ENCODE data around the gene PAX8. TPM values are rescaled to one million over a fixed set of nuclear protein-coding genes. Genes with fewer than 3 reads are reported as not detected.
"Not testable (repeated sequence)": the region's sequence is repeated elsewhere in the genome, so short reads cannot be mapped to it uniquely, and the experiment has no call there.

The PAX8 gene
- total RNA-seq, 1 donor, result 2.9 TPM

DNA sequence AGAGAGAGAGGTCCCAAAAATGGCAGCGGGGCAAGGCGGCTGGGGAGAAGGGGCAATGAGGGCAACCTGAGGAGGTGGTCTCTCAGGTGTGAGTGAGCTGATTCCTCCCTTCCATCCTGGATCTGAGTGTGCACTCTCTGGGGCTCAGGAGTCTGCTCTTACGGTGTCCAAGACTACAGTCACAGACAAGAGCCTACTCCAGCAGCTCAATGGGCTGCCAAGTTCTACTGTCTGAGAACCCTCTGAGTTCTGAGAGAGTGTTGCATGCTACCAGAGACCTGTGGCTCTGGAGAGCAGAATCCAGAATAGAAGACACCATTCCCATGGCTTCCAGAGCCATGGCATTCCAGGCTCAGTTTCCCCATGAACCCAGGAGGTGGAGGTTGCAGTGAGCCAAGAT is 7.1 kb upstream of the PAX8 start:
- no peak overlapping the region for H3K4me3 ChIP-seq (ENCODE audit: insufficient read depth, low read length)
- no peaks in the 10 kb centered on the region for H3K36me3 ChIP-seq (ENCODE audit: insufficient read depth, low read length)
- TF ChIP-seq, protein P1, sequence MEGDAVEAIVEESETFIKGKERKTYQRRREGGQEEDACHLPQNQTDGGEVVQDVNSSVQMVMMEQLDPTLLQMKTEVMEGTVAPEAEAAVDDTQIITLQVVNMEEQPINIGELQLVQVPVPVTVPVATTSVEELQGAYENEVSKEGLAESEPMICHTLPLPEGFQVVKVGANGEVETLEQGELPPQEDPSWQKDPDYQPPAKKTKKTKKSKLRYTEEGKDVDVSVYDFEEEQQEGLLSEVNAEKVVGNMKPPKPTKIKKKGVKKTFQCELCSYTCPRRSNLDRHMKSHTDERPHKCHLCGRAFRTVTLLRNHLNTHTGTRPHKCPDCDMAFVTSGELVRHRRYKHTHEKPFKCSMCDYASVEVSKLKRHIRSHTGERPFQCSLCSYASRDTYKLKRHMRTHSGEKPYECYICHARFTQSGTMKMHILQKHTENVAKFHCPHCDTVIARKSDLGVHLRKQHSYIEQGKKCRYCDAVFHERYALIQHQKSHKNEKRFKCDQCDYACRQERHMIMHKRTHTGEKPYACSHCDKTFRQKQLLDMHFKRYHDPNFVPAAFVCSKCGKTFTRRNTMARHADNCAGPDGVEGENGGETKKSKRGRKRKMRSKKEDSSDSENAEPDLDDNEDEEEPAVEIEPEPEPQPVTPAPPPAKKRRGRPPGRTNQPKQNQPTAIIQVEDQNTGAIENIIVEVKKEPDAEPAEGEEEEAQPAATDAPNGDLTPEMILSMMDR (IDR thresholded peaks at IDR 0.05; ENCODE audit: extremely low read depth, low read depth, low read length), result no peak
- DNase-seq (ENCODE audit: insufficient read length, low spot score, missing footprints), result no peak
- no peak overlapping the region for H2AFZ ChIP-seq (ENCODE audit: low read length)
- H4K20me1 ChIP-seq (ENCODE audit: insufficient read depth, low read length), result no peaks in the 10 kb centered on the region
- no peaks in the 10 kb centered on the region for H3K79me2 ChIP-seq (ENCODE audit: insufficient read depth, low read length)
- no peaks in the 10 kb centered on the region for H3K9me3 ChIP-seq (ENCODE audit: low read depth, low read length)
- H3K27me3 ChIP-seq (ENCODE audit: insufficient read depth, low read length), result peaks cover 6% of the 10 kb centered on the region
- H3K27ac ChIP-seq (ENCODE audit: low read depth, low read length), result no peak overlapping the region
- no peak overlapping the region for H3K4me2 ChIP-seq (ENCODE audit: insufficient read depth, low read length)
- H3K4me1 ChIP-seq (ENCODE audit: insufficient read depth, low read length), result peaks cover 40% of the 10 kb centered on the region

DNA sequence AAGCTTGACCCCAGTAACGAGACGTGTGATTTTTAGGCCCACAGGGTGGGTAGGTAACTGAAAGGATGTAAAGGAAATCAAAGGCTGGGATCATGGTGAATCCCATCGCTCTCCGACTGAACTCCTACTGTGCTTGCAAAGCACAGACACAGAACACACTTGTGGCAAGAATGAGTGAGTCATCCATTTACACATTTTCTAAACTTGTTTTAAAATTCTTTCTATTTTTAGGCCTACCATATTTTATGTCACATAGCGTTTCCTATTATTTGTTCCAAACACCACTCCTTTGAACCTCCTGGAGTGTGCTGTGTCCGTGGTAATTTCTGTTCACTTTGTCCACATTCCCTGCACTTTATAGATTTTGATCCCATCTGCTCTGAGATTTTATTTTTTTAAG is 6.3 kb upstream of the PAX8 start:
- H3K4me2 ChIP-seq (ENCODE audit: insufficient read depth, low read length), result peak overlapping the region; percentile 58
- peaks cover 40% of the 10 kb centered on the region for H3K4me1 ChIP-seq (ENCODE audit: insufficient read depth, low read length)
- H3K27me3 ChIP-seq (ENCODE audit: insufficient read depth, low read length); H3K4me3 ChIP-seq (ENCODE audit: insufficient read depth, low read length); H3K36me3 ChIP-seq (ENCODE audit: insufficient read depth, low read length); H3K9me3 ChIP-seq (ENCODE audit: low read depth, low read length); DNase-seq (ENCODE audit: insufficient read length, low spot score, missing footprints); H2AFZ ChIP-seq (ENCODE audit: low read length); H3K79me2 ChIP-seq (ENCODE audit: insufficient read depth, low read length); H4K20me1 ChIP-seq (ENCODE audit: insufficient read depth, low read length): not testable (repeated sequence)
- H3K27ac ChIP-seq (ENCODE audit: low read depth, low read length), result peak overlapping the region; percentile 92

DNA sequence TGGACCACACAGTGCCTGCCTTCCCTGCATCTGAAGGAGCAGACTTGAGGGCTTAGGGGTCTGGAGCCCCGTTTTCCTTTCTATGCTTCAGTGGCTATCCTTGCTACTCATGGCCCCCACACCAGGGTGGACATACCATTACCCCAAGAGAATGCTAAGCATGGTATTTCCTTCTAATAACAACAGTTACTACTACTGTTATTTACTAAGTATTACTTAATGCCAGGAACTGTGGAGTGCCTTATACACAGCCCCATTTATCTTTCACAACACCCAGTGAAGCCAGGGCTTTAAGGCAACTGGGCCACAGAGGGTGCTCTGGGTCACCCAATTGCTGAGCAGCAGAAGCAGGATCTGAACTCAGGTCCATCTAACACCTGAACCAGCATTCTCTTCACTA is 5.8 kb upstream of the PAX8 start:
- TF ChIP-seq, protein P1 (IDR thresholded peaks at IDR 0.05; ENCODE audit: extremely low read depth, low read depth, low read length), result no peak
- Histone ChIP-seq H3K36me3 (ENCODE audit: insufficient read depth, low read length) (no peaks in the 10 kb centered on the region), H3K79me2 (ENCODE audit: insufficient read depth, low read length) (no peaks in the 10 kb centered on the region), H3K27ac (ENCODE audit: low read depth, low read length) (peak overlapping the region; percentile 92), H3K9me3 (ENCODE audit: low read depth, low read length) (no peaks in the 10 kb centered on the region), H3K4me1 (ENCODE audit: insufficient read depth, low read length) (peaks cover 40% of the 10 kb centered on the region), H3K4me3 (ENCODE audit: insufficient read depth, low read length) (no peak overlapping the region), H3K4me2 (ENCODE audit: insufficient read depth, low read length) (peak overlapping the region; percentile 58), H2AFZ (ENCODE audit: low read length) (no peak overlapping the region), H4K20me1 (ENCODE audit: insufficient read depth, low read length) (no peaks in the 10 kb centered on the region), H3K27me3 (ENCODE audit: insufficient read depth, low read length) (no peaks in the 10 kb centered on the region)
- DNase-seq (ENCODE audit: insufficient read length, low spot score, missing footprints), result no peak

DNA sequence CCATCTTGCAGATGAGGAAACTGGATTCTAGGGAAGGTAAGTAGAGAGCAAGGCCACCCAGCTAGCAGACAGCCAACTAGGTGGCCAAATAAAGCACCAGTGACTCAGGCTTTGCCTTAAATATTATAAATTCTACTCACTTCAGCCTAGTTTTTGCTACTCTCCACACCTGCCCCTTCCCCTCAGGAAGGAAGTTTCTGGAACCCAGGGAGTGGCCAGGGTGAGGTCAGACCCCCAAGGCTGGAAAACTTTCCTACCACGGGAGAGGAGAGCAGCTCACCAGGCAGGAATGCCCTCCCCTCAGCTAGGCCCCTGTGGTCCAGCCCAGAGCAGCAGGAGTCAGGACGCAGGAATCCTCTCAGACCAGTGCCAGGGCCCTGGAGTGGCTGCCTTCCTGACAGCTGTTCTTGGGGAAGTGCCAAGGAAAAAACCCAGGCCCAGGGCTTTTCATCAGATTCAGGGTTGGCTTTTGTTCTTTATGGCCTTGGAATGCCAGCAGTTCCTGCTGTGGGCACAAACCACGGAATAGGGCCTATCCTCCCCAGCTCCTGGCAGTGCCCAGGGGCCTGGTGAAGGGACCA is 5.1 kb upstream of the PAX8 start:
- no peak overlapping the region for H2AFZ ChIP-seq (ENCODE audit: low read length)
- TF ChIP-seq, protein P1 (IDR thresholded peaks at IDR 0.05; ENCODE audit: extremely low read depth, low read depth, low read length), result no peak
- DNase-seq (ENCODE audit: insufficient read length, low spot score, missing footprints), result peak; percentile 92
- H3K79me2 ChIP-seq (ENCODE audit: insufficient read depth, low read length), result no peaks in the 10 kb centered on the region
- no peak overlapping the region for H3K4me3 ChIP-seq (ENCODE audit: insufficient read depth, low read length)
- no peaks in the 10 kb centered on the region for H3K9me3 ChIP-seq (ENCODE audit: low read depth, low read length)
- peaks cover 4% of the 10 kb centered on the region for H3K27me3 ChIP-seq (ENCODE audit: insufficient read depth, low read length)
- peak overlapping the region; percentile 58 for H3K4me2 ChIP-seq (ENCODE audit: insufficient read depth, low read length)
- H3K27ac ChIP-seq (ENCODE audit: low read depth, low read length), result peak overlapping the region; percentile 92
- no peaks in the 10 kb centered on the region for H3K36me3 ChIP-seq (ENCODE audit: insufficient read depth, low read length)
- peaks cover 40% of the 10 kb centered on the region for H3K4me1 ChIP-seq (ENCODE audit: insufficient read depth, low read length)
- no peaks in the 10 kb centered on the region for H4K20me1 ChIP-seq (ENCODE audit: insufficient read depth, low read length)

Measured in osteoblast (primary cell).